ENCODE measurements around the gene CNIH4. TPM values are rescaled to one million over a fixed set of nuclear protein-coding genes. Genes with fewer than 3 reads are reported as not detected.

Gene CNIH4
- total and polyA plus RNA-seq, 10 of the 15 experiments (the other 5 are each of a cell fraction or from before 2014, with no cell fraction given), result 23.2 to 173 (median 51.4) TPM

GRCh38 chr1:224377676-224378006 lies 21.0 kb downstream of the CNIH4 start (continued):
- TF ChIP-seq, protein P1, sequence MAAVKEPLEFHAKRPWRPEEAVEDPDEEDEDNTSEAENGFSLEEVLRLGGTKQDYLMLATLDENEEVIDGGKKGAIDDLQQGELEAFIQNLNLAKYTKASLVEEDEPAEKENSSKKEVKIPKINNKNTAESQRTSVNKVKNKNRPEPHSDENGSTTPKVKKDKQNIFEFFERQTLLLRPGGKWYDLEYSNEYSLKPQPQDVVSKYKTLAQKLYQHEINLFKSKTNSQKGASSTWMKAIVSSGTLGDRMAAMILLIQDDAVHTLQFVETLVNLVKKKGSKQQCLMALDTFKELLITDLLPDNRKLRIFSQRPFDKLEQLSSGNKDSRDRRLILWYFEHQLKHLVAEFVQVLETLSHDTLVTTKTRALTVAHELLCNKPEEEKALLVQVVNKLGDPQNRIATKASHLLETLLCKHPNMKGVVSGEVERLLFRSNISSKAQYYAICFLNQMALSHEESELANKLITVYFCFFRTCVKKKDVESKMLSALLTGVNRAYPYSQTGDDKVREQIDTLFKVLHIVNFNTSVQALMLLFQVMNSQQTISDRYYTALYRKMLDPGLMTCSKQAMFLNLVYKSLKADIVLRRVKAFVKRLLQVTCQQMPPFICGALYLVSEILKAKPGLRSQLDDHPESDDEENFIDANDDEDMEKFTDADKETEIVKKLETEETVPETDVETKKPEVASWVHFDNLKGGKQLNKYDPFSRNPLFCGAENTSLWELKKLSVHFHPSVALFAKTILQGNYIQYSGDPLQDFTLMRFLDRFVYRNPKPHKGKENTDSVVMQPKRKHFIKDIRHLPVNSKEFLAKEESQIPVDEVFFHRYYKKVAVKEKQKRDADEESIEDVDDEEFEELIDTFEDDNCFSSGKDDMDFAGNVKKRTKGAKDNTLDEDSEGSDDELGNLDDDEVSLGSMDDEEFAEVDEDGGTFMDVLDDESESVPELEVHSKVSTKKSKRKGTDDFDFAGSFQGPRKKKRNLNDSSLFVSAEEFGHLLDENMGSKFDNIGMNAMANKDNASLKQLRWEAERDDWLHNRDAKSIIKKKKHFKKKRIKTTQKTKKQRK (IDR thresholded peaks at IDR 0.05; ENCODE audit: low read depth, low read length), result no peak
- TF ChIP-seq CBX5 (IDR thresholded peaks at IDR 0.05; ENCODE audit: low read depth) (no peak), MTA2 (IDR thresholded peaks at IDR 0.05; ENCODE audit: low read depth) (peak; percentile 47; the same call in 1 of the 2 replicates), RAD51 (IDR thresholded peaks at IDR 0.05) (no peak), ZNF622 (IDR thresholded peaks at IDR 0.05) (no peak), FOS (IDR thresholded peaks at IDR 0.05; ENCODE audit: borderline replicate concordance, extremely low read depth, insufficient read length) (no peak), NBN (IDR thresholded peaks at IDR 0.05) (peak; percentile 66; the same call in 1 of the 2 replicates), NFXL1 (IDR thresholded peaks at IDR 0.05; ENCODE audit: borderline replicate concordance) (no peak), RFX5 (IDR thresholded peaks at IDR 0.05; ENCODE audit: low read depth, low read length) (no peak), IRF4 (IDR thresholded peaks at IDR 0.05; ENCODE audit: low read depth, low read length) (no peak), STAT1 (conservative IDR thresholded peaks at IDR 0.05) (no peak), CREM (IDR thresholded peaks at IDR 0.05; ENCODE audit: low read depth) (peak; percentile 24; the same call in 1 of the 2 replicates), IRF3 (IDR thresholded peaks at IDR 0.05) (no peak), TARDBP (IDR thresholded peaks at IDR 0.05; ENCODE audit: borderline replicate concordance) (no peak), ASH2L (IDR thresholded peaks at IDR 0.05; ENCODE audit: borderline replicate concordance, low read depth) (no peak), JUND (IDR thresholded peaks at IDR 0.05; ENCODE audit: low read depth, low read length) (no peak), IKZF2 (IDR thresholded peaks at IDR 0.05) (peak; percentile 60 to 62; a peak in 2 of 4 replicates), HDGF (IDR thresholded peaks at IDR 0.05) (peak; percentile 71; the same call in 1 of the 2 replicates), ZBTB4 (CRISPR knock-in tag; IDR thresholded peaks at IDR 0.05) (no peak)
- TF ChIP-seq, protein P2, sequence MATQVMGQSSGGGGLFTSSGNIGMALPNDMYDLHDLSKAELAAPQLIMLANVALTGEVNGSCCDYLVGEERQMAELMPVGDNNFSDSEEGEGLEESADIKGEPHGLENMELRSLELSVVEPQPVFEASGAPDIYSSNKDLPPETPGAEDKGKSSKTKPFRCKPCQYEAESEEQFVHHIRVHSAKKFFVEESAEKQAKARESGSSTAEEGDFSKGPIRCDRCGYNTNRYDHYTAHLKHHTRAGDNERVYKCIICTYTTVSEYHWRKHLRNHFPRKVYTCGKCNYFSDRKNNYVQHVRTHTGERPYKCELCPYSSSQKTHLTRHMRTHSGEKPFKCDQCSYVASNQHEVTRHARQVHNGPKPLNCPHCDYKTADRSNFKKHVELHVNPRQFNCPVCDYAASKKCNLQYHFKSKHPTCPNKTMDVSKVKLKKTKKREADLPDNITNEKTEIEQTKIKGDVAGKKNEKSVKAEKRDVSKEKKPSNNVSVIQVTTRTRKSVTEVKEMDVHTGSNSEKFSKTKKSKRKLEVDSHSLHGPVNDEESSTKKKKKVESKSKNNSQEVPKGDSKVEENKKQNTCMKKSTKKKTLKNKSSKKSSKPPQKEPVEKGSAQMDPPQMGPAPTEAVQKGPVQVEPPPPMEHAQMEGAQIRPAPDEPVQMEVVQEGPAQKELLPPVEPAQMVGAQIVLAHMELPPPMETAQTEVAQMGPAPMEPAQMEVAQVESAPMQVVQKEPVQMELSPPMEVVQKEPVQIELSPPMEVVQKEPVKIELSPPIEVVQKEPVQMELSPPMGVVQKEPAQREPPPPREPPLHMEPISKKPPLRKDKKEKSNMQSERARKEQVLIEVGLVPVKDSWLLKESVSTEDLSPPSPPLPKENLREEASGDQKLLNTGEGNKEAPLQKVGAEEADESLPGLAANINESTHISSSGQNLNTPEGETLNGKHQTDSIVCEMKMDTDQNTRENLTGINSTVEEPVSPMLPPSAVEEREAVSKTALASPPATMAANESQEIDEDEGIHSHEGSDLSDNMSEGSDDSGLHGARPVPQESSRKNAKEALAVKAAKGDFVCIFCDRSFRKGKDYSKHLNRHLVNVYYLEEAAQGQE (IDR thresholded peaks at IDR 0.05; ENCODE audit: low read depth, low read length), result no peak
